ENCODE measurements around the gene ZC3H7B. TPM values are rescaled to one million over a fixed set of nuclear protein-coding genes. Genes with fewer than 3 reads are reported as not detected.
"Not testable (repeated sequence)": the region's sequence is repeated elsewhere in the genome, so short reads cannot be mapped to it uniquely, and the experiment has no call there.

The ZC3H7B gene
- total RNA-seq, 1 experiment from 2014 or later, result 53.4 TPM

DNA sequence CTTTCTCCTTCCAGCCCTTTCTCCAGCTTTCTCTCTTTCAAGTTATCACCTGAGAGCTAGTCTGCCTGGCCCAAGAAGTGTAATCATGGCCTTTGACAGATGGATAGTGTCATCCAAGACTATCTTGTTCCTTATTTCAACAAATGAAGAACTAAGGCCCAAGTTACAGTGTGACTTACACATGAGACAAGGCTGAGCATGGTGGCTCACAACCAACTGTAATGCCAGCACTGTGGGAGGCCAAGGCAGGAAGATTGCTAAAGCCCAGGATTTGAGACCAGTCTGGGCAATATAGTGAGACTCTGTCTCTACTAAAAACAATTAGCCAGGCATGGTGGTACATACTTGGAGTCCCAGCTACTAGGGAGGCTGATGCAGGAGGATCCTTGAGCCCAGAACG is 11.7 kb upstream of the ZC3H7B start:
- Mint-ChIP-seq H3K36me3 (ENCODE audit: insufficient read depth, unreplicated experiment) (peaks cover 15% of the 10 kb centered on the region), H3K4me3 (ENCODE audit: unreplicated experiment) (no peak overlapping the region), H3K9me3 (ENCODE audit: unreplicated experiment) (no peaks in the 10 kb centered on the region), H3K27ac (ENCODE audit: low read depth, unreplicated experiment) (peak overlapping the region; percentile 94), H3K4me1 (ENCODE audit: insufficient read depth, unreplicated experiment) (peaks cover 23% of the 10 kb centered on the region), H3K27me3 (ENCODE audit: insufficient read depth, unreplicated experiment) (no peaks in the 10 kb centered on the region)
- POLR2A ChIA-PET, result interaction anchor here (1.5 to 6.1 kb wide), 4 partner anchors 10 to 155 kb away, joined by 3 to 88 read pairs (median 16); partner anchors contain the start of genes TEF and ZC3H7B
- TF ChIP-seq CTCF (IDR thresholded peaks at IDR 0.05; ENCODE audit: unreplicated experiment), result no peak
- BruUV-seq (replicated peaks), result no TSS peak
- CTCF ChIA-PET, result interaction anchor here (0.6 kb wide), 1 partner anchor 56 kb away, joined by 3 read pairs; no protein-coding TSS in a partner anchor
- no peak for DNase-seq (ENCODE audit: unreplicated experiment)
- intact Hi-C loops (cut with micrococcal nuclease), result loop anchor here (10.0 kb wide), 1 partner anchor 95 kb away; the partner anchor contains the start of gene TEF

DNA sequence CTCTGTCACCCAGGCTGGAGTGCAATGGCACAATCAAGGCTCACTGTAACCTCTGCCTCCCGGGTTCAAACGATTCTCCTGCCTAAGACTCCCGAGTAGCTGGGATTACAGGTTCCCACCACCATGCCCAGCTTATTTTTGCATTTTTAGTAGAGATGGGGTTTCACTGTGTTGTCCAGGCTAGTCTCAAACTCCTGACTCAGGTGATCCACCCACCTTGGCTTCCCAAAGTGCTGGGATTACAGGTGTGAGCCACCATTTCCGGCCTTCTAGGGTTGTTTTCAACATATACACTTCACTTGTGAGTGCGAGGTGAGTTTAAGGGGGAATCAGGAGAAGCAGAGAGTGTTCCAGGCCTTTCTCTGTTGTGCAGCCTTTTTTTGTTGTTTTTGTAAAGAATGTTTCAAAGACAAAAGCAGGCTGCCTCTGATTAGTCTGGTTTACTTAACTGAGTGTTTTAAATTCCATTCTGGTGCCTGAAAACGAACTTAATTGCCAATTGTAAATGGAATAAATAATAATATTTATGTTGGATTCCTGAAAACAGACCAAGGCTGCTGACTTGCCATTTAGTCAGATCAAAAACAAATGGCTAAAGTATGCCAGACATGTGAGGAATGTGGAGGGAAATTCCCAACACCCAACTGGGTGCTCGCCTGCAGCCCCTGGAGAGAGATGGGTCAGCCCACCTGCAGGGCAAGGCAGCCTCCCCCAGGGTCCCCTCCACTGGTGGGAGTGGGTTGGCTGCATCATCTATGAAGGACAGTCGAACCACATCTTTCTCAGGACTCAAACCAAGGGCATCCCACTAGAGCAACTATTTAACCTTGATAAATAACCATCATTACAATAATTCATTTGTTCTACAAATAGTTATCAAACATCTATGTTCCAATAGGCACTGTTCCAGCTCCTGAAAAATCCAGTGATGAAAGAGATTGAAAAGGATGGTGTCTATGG is 10.8 kb upstream of the ZC3H7B start:
- Mint-ChIP-seq H3K4me1 (ENCODE audit: insufficient read depth, unreplicated experiment) (peaks cover 23% of the 10 kb centered on the region), H3K27me3 (ENCODE audit: insufficient read depth, unreplicated experiment) (no peaks in the 10 kb centered on the region), H3K27ac (ENCODE audit: low read depth, unreplicated experiment) (peak overlapping the region; percentile 94), H3K36me3 (ENCODE audit: insufficient read depth, unreplicated experiment) (peaks cover 7% of the 10 kb centered on the region), H3K4me3 (ENCODE audit: unreplicated experiment) (no peak overlapping the region), H3K9me3 (ENCODE audit: unreplicated experiment) (no peaks in the 10 kb centered on the region)
- no peak for TF ChIP-seq CTCF (IDR thresholded peaks at IDR 0.05; ENCODE audit: unreplicated experiment)
- POLR2A ChIA-PET, result interaction anchor here (2.7 kb wide), 1 partner anchor 11 kb away, joined by 11 read pairs; no protein-coding TSS in a partner anchor
- BruUV-seq (replicated peaks), result no TSS peak
- intact Hi-C loops (cut with micrococcal nuclease), result no loop called here
- CTCF ChIA-PET, result interaction anchor here (0.5 kb wide), 1 partner anchor 646 kb away, joined by 3 read pairs; no protein-coding TSS in a partner anchor
- peak; percentile 34 for DNase-seq (ENCODE audit: unreplicated experiment)

- BruUV-seq (replicated peaks); H3K27ac Mint-ChIP-seq (ENCODE audit: low read depth, unreplicated experiment); POLR2A ChIA-PET; intact Hi-C loops (cut with micrococcal nuclease); H3K27me3 Mint-ChIP-seq (ENCODE audit: insufficient read depth, unreplicated experiment); H3K4me1 Mint-ChIP-seq (ENCODE audit: insufficient read depth, unreplicated experiment); H3K4me3 Mint-ChIP-seq (ENCODE audit: unreplicated experiment); H3K9me3 Mint-ChIP-seq (ENCODE audit: unreplicated experiment); H3K36me3 Mint-ChIP-seq (ENCODE audit: insufficient read depth, unreplicated experiment); CTCF ChIA-PET; DNase-seq (ENCODE audit: unreplicated experiment): not testable (repeated sequence)
These were observed 6.5 kb upstream of the ZC3H7B start for GRCh38 chr22:41294816-41295215.

GRCh38 chr22:41296826-41297667 is 4.3 kb upstream of the ZC3H7B start:
- intact Hi-C loops (cut with micrococcal nuclease), result no loop called here
- Mint-ChIP-seq H3K9me3 (ENCODE audit: unreplicated experiment) (no peaks in the 10 kb centered on the region), H3K27me3 (ENCODE audit: insufficient read depth, unreplicated experiment) (no peaks in the 10 kb centered on the region), H3K4me3 (ENCODE audit: unreplicated experiment) (no peak overlapping the region), H3K36me3 (ENCODE audit: insufficient read depth, unreplicated experiment) (no peaks in the 10 kb centered on the region), H3K27ac (ENCODE audit: low read depth, unreplicated experiment) (no peak overlapping the region), H3K4me1 (ENCODE audit: insufficient read depth, unreplicated experiment) (peaks cover 5% of the 10 kb centered on the region)
- no TSS peak for BruUV-seq (replicated peaks)
- ChIA-PET CTCF (interaction anchor here (0.7 to 1.0 kb wide), 3 partner anchors 11 to 221 kb away, joined by 3 to 5 read pairs (median 3); partner anchors contain the start of gene RANGAP1), POLR2A (interaction anchor here (0.6 to 1.4 kb wide), 3 partner anchors 9 to 11 kb away, joined by 3 to 6 read pairs (median 4); no protein-coding TSS in a partner anchor)
- no peak for DNase-seq (ENCODE audit: unreplicated experiment)
- TF ChIP-seq CTCF (IDR thresholded peaks at IDR 0.05; ENCODE audit: unreplicated experiment), result no peak

Measured in MCF 10A (cell line).